HT1080 (cell line): ENCODE results near the gene GALNT9. TPM values are rescaled to one million over a fixed set of nuclear protein-coding genes. Genes with fewer than 3 reads are reported as not detected.
"Not testable (repeated sequence)": the region's sequence is repeated elsewhere in the genome, so short reads cannot be mapped to it uniquely, and the experiment has no call there.

ENCODE experiments used
- DNase-seq: peaks from one replicate; pipeline ENCODE4 v3.0.0-alpha.2; 2015; ENCODE audit warnings: low read depth
- small RNA-seq: library from RNA; depleted of rRNA; stranded (forward); fragments of <200 nt; gene quantifications from one replicate; pipeline ENCODE3, GENCODE V24; 2014
- total RNA-seq: library from RNA; depleted of rRNA; stranded (reverse); fragments of >200 nt; shearing (Covaris generic); gene quantifications from 2 replicates; pipeline ENCODE4 v1.2.3, GENCODE V29; 2014; rRNA removed

The GALNT9 gene
- total RNA-seq, 1 experiment from 2014 or later = not detected

- DNase-seq = not testable (repeated sequence)
Measured at GRCh38 chr12:132149526-132149925, 179.9 kb downstream of the GALNT9 start.

DNA sequence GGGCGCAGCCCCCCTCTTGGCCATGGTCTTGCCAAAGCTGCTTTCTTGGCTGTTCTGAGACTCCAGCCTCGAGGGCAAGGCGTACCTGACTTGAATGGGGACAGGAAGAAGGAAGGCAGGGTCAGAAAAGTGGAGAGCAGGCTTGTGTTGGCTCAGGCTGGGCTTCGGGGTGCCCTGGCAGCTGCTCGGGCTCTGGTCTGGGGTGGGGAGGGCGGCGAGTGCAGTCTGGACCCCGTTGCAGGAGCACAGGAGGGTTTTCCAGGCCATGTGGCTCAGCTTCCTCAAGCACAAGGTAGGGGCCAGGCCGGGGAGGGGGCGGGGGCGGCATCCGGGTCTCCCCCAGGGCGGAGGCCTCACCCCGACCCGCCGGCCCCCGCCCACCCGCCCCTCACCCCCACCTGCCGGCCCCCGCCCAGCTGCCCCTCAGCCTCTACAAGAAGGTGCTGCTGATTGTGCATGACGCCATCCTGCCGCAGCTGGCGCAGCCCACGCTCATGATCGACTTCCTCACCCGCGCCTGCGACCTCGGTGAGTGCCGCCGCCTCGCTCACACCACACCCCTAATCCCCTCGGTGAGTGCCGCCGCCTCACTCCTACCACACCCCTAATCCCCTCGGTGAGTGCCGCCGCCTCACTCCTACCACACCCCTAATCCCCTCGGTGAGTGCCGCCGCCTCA, 180.9 kb downstream of the GALNT9 start:
- DNase-seq = no peak

- DNase-seq = no peak
Measured at GRCh38 chr12:132147423-132148367, 181.7 kb downstream of the GALNT9 start.

DNA sequence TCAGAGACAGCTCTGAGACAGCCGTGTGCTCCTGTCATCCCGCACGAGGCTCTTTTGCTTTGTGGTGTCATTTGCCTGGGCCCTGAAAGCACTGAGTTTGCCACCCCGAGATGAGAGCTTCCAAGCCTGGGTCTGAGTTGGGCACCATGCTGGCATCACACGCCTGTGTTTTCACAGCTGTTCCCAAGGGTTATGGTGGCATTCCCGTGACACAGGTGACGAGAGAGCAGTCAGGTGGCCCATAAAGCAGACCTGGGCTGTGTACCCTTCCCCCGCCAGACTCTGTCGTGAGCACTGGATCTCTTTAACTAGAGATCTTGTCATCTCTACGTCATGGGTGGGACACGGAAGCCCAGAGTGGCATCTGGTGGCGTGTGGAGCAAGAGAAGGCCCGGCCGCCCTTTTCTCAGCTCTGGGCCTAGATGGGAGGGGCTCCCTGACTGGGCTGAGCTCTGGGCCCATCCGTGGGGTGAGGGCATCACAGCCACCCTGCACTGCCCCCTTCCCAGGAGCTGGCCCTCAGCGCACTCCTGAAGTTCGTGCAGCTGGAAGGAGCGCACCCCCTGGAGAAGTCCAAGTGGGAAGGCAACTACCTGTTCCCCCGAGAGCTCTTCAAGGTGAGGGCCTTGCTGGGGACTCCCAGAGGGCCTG, 182.5 kb downstream of the GALNT9 start:
- DNase-seq = no peak

Small RNA genes within 50 kb of the gene (small RNA-seq; reads per million reads assigned to genes)
- not detected for gene AC138466.3

Other genes with a start within 250 kb of the GALNT9 start
- gene DDX51, start 185.3 kb downstream of the GALNT9 start, total RNA-seq = 10.5 and 11.8 TPM in 2 replicates
- 29.5 and 37.5 TPM in 2 replicates for gene NOC4L, start 185.1 kb downstream of the GALNT9 start, total RNA-seq
- gene FBRSL1, start 160.6 kb upstream of the GALNT9 start, total RNA-seq = 5.7 and 15.5 TPM in 2 replicates